Left colon (tissue), 2 donors: Measurements from ENCODE around the gene BNIP1. TPM values are rescaled to one million over a fixed set of nuclear protein-coding genes. Genes with fewer than 3 reads are reported as not detected.

Source experiments
- ATAC-seq: fragments of 200-7000 bp; cut with Tn5 transposase; one replicate; pipeline ENCODE4 v1.9.1; 2020; ENCODE audit warnings: mild to moderate bottlenecking, moderate library complexity
- DNase-seq, 2 donors: peaks; one replicate each; pipeline ENCODE4 v3.0.0-alpha.2; 2020
- intact Hi-C, 2 donors: fragments of 100-400 bp; cut with DNase I in 1 of 2; cut with micrococcal nuclease in 1 of 2; formaldehyde crosslinking; loops; one replicate each; pipeline versions ENCODE4 v1.11.2 to v1.14.0; 2022; cut with DNase I, micrococcal nuclease
- total RNA-seq, 2 donors: library from RNA; stranded (reverse); fragmentation: NEBNext Ultra II Directional; extraction: Animal tissue kit (Norgen Biotek cat#: 25700); gene quantifications; one replicate each; pipeline ENCODE4 v1.2.1, GENCODE V29; 2021
- donor health status: DM: no; HTN: no; CAD: no.
- donor health status: DM: yes; HTN: yes; CAD: no.

Gene BNIP1
- total RNA-seq, 2 donors from 2014 or later: 7.5 to 11.8 TPM

- DNase-seq (no peak), ATAC-seq (no peak)
- intact Hi-C loops: no loop called here
Observed at GRCh38 chr5:173202266-173202875, 58.0 kb downstream of the BNIP1 start.

GRCh38 chr5:173204185-173204979 is 60.1 kb downstream of the BNIP1 start:
- ATAC-seq: no peak
- intact Hi-C loops: no loop called here
- no peak for DNase-seq

- no peak for ATAC-seq
- intact Hi-C loops: no loop called here
- no peak for DNase-seq
Observed at GRCh38 chr5:173205916-173206315, 61.6 kb downstream of the BNIP1 start.

GRCh38 chr5:173208296-173208695 is 64.0 kb downstream of the BNIP1 start:
- DNase-seq: no peak

GRCh38 chr5:173210877-173211276 is 66.5 kb downstream of the BNIP1 start:
- DNase-seq (no peak), ATAC-seq (no peak)
- intact Hi-C loops: no loop called here

More at GRCh38 chr5:173208296-173208695, 64.0 kb downstream of the BNIP1 start:
- no peak for ATAC-seq
- intact Hi-C loops: no loop called here

- DNase-seq (no peak), ATAC-seq (no peak)
- intact Hi-C loops: no loop called here
Observed at GRCh38 chr5:173211284-173211683, 67.0 kb downstream of the BNIP1 start.

GRCh38 chr5:173213236-173213933 is 69.1 kb downstream of the BNIP1 start:
- ATAC-seq (no peak), DNase-seq (no peak)
- intact Hi-C loops: no loop called here

Other genes starting within 250 kb of the BNIP1 start
- gene RPL26L1, start 185.1 kb upstream of the BNIP1 start, total RNA-seq: 10 to 100 TPM; 19.1 to 25.4 TPM
- 100 to 1,000 TPM; 168 to 225 TPM for gene ATP6V0E1, start 160.8 kb upstream of the BNIP1 start, total RNA-seq
- gene CREBRF, start 88.2 kb upstream of the BNIP1 start, total RNA-seq: 10 to 100 TPM; 12.1 to 25.6 TPM
- gene NKX2-5, start 90.7 kb downstream of the BNIP1 start, total RNA-seq: not detected
- gene STC2, start 183.9 kb downstream of the BNIP1 start, total RNA-seq: 1 to 10 TPM in 1 of 2 donors, under 1 TPM in 1; 0.43 to 1.7 TPM